Panc1 (cell line): ENCODE results near the gene SORBS1. TPM values are rescaled to one million over a fixed set of nuclear protein-coding genes. Genes with fewer than 3 reads are reported as not detected.

ENCODE experiments used
- ATAC-seq: fragments of 200-7000 bp; cut with Tn5 transposase; 2 replicates; pipeline ENCODE4 v1.9.1; 2020; ENCODE audit warnings: mild to moderate bottlenecking, moderate library complexity
- BruUV-seq: library from RNA; stranded (reverse); fragments of 400-500 nt; replicated peaks from 2 replicates; lab custom pipeline; 2021; lab: Mats Ljungman, UMichigan
- CTCF ChIA-PET: fragments of 300-600 bp; sonication (Branson Sonifier 250); formaldehyde crosslinking; loops from one replicate; lab custom pipeline; 2022; ENCODE audit warnings: antibody characterized with exemption; lab: Charles Lee
- POLR2A ChIA-PET: fragments of 300-600 bp; sonication (Branson Sonifier 250); formaldehyde crosslinking; loops from one replicate; lab custom pipeline; 2022; ENCODE audit warnings: antibody characterized with exemption; lab: Charles Lee
- DNase-seq: peaks from one replicate; pipeline ENCODE4 v3.0.0-alpha.2; 2010; ENCODE audit warnings: low read depth, low spot score
- H3K27ac ChIP-seq: 2 replicates; pipeline ENCODE4 v1.5.1; 2011; ENCODE audit warnings: mild to moderate bottlenecking, low read length, inconsistent platforms
- H3K27me3 ChIP-seq: fragments of 200-500 bp; sonication (Bioruptor generic); 2 replicates; pipeline ENCODE4 v1.6.0; 2014; ENCODE audit warnings: low read length, inconsistent platforms; ENCODE audit not compliant: control insufficient read depth, insufficient read depth
- H3K36me3 ChIP-seq: fragments of 200-500 bp; sonication (Bioruptor generic); 2 replicates; pipeline ENCODE4 v1.5.1; 2014; ENCODE audit warnings: inconsistent platforms, mild to moderate bottlenecking, low read length, moderate library complexity; ENCODE audit not compliant: control insufficient read depth, insufficient read depth
- H3K4me1 ChIP-seq: 2 replicates; pipeline ENCODE4 v1.5.1; 2011; ENCODE audit warnings: inconsistent platforms, mild to moderate bottlenecking, low read length, moderate library complexity; ENCODE audit not compliant: control insufficient read depth, insufficient read depth
- H3K4me3 ChIP-seq, 2 experiments: 2 replicates each; pipeline ENCODE4 v1.5.1; 2011 to 2012; ENCODE audit warnings: low read depth in 2 of 2, low read length in 2 of 2, mild to moderate bottlenecking in 2 of 2, inconsistent platforms in 1 of 2, moderate library complexity in 1 of 2
- H3K9me3 ChIP-seq: fragments of 200-500 bp; sonication (Bioruptor generic); 2 replicates; pipeline ENCODE4 v1.5.1; 2014; ENCODE audit warnings: low read depth, mild to moderate bottlenecking, inconsistent platforms, low read length, moderate library complexity; ENCODE audit not compliant: control insufficient read depth, insufficient read depth
- CTCF ChIP-seq: fragments of 450-650 bp; IDR thresholded peaks from 2 replicates; pipeline ENCODE4 v1.5.1; 2017; ENCODE audit warnings: mild to moderate bottlenecking
- POLR2AphosphoS5 ChIP-seq: IDR thresholded peaks from 2 replicates; pipeline ENCODE4 v1.6.1; 2012; ENCODE audit warnings: mild to moderate bottlenecking, low read depth, low read length, moderate library complexity
- REST ChIP-seq, 2 experiments: IDR thresholded peaks; 2 replicates each; pipeline ENCODE4 v1.6.1; 2011 to 2012; ENCODE audit warnings: low read depth in 2 of 2, control low read depth in 1 of 2, low read length in 1 of 2, mild to moderate bottlenecking in 1 of 2, moderate library complexity in 1 of 2; ENCODE audit not compliant: insufficient read depth in 1 of 2
- SIN3A ChIP-seq: IDR thresholded peaks from 2 replicates; pipeline ENCODE4 v1.6.1; 2012; ENCODE audit warnings: low read depth, mild to moderate bottlenecking, low read length, moderate library complexity, borderline replicate concordance; ENCODE audit not compliant: insufficient read depth
- TCF7L2 ChIP-seq: IDR thresholded peaks from 2 replicates; pipeline ENCODE4 v1.6.1; 2011; ENCODE audit warnings: mild to moderate bottlenecking, low read depth, low read length, inconsistent platforms
- in situ Hi-C: cut with HindIII; loops from 2 replicates; pipeline ENCODE4 v1.10.0; 2016; ENCODE audit warnings: low sequenced_read_pairs, low pct_unique_long_range_greater_than_20kb
- intact Hi-C: fragments of 100-400 bp; cut with micrococcal nuclease; formaldehyde crosslinking; loops from one replicate; pipeline ENCODE4 v1.10.0; 2022; ENCODE audit not compliant: unreplicated experiment
- total RNA-seq: library from RNA; stranded (reverse); gene quantifications from one replicate; pipeline ENCODE4 v1.2.1, GENCODE V29; 2021; ENCODE audit not compliant: unreplicated experiment

The SORBS1 gene
- total RNA-seq, 1 experiment from 2014 or later = 29.4 TPM

GRCh38 chr10:95288303-95288702 is 272.9 kb downstream of the SORBS1 start:
- TF ChIP-seq REST (IDR thresholded peaks at IDR 0.05; ENCODE audit: insufficient read depth in 1 of 2, low read depth in 2 of 2, low read length in 1 of 2) = no peak
- TF ChIP-seq POLR2AphosphoS5 = no peak
- no peak for TF ChIP-seq CTCF
- TF ChIP-seq SIN3A = no peak
- no peak for TF ChIP-seq TCF7L2
- Histone ChIP-seq H3K27me3 (no peaks in the 10 kb centered on the region), H3K4me1 (peaks cover 47% of the 10 kb centered on the region), H3K9me3 (no peaks in the 10 kb centered on the region), H3K27ac (no peak overlapping the region; the same call in 1 of the 2 replicates), H3K4me3 (peak overlapping the region in 1 of 2 experiments; percentile 1; a peak in 1 of 4 replicates), H3K36me3 (no peaks in the 10 kb centered on the region)
- CTCF ChIA-PET = interaction anchor here (0.7 kb wide), 1 partner anchor 58 kb away, joined by 3 read pairs; no protein-coding TSS in a partner anchor
- DNase-seq (no peak), ATAC-seq (no peak)
- intact Hi-C loops (loop anchor here (5.0 kb wide), 1 partner anchor 74 kb away; no protein-coding TSS in a partner anchor), in situ Hi-C loops (no loop called here)
- POLR2A ChIA-PET = no interaction called here
- no TSS peak for BruUV-seq

- intact Hi-C loops = loop anchor here (5.0 kb wide), 1 partner anchor 75 kb away; no protein-coding TSS in a partner anchor
- DNase-seq (no peak), ATAC-seq (no peak)
- Histone ChIP-seq H3K27ac (peak overlapping the region; percentile 8; the same call in 1 of the 2 replicates), H3K4me3 (no peak overlapping the region), H3K27me3 (no peaks in the 10 kb centered on the region), H3K4me1 (peaks cover 44% of the 10 kb centered on the region), H3K36me3 (no peaks in the 10 kb centered on the region), H3K9me3 (no peaks in the 10 kb centered on the region)
- in situ Hi-C loops = no loop called here
- no peak for TF ChIP-seq REST (IDR thresholded peaks at IDR 0.05; ENCODE audit: insufficient read depth in 1 of 2, low read depth in 2 of 2, low read length in 1 of 2)
- TF ChIP-seq CTCF = no peak
- no peak for TF ChIP-seq TCF7L2
- TF ChIP-seq SIN3A = no peak
- TF ChIP-seq POLR2AphosphoS5 = no peak
- CTCF ChIA-PET = no interaction called here
- no TSS peak for BruUV-seq
- POLR2A ChIA-PET = no interaction called here
Measured at GRCh38 chr10:95287281-95287680, 273.9 kb downstream of the SORBS1 start.
